ENCODE data around the gene BASP1.

- TF ChIP-seq EP300 (IDR thresholded peaks at IDR 0.05), result no peak
- TF ChIP-seq CTCF (IDR thresholded peaks at IDR 0.05), result no peak
Measured at GRCh38 chr5:17275289-17276158, 58.1 kb downstream of the BASP1 start.
